Kidney epithelial cell (primary cell): Measurements from ENCODE around the gene PLEKHG2. TPM values are rescaled to one million over a fixed set of nuclear protein-coding genes. Genes with fewer than 3 reads are reported as not detected.
A peak's percentile ranks its signal among the peaks of the same experiment; 100 is the strongest.

ENCODE experiments used
- DNase-seq: peaks from one replicate; pipeline ENCODE4 v3.0.0-alpha.2; 2010; ENCODE audit warnings: low read depth
- H3K27me3 ChIP-seq: 2 replicates; pipeline ENCODE4 v1.6.0; 2011; ENCODE audit warnings: low read length; ENCODE audit not compliant: control insufficient read depth, insufficient read depth
- H3K36me3 ChIP-seq: 2 replicates; pipeline ENCODE4 v1.5.1; 2011; ENCODE audit warnings: low read length; ENCODE audit not compliant: control insufficient read depth, insufficient read depth
- H3K4me3 ChIP-seq: 2 replicates; pipeline ENCODE4 v1.5.1; 2011; ENCODE audit warnings: low read depth, mild to moderate bottlenecking, control low read depth, low read length
- CTCF ChIP-seq: IDR thresholded peaks from 2 replicates; pipeline ENCODE4 v1.5.1; 2011; ENCODE audit warnings: mild to moderate bottlenecking, moderate library complexity, low read length, control low read depth, inconsistent platforms; ENCODE audit not compliant: insufficient read depth, poor library complexity, severe bottlenecking
- total RNA-seq: library from RNA; depleted of rRNA; stranded (reverse); fragments of >200 nt; gene quantifications from 2 replicates; pipeline ENCODE4 v1.2.3, GENCODE V29; 2015

Gene PLEKHG2
- total RNA-seq, 1 donor from 2014 or later = 22.8 TPM

GRCh38 chr19:39411081-39411831 lies 1.2 kb upstream of the PLEKHG2 start:
- DNase-seq = no peak
- TF ChIP-seq CTCF = no peak
- H3K27me3 ChIP-seq = no peaks in the 10 kb centered on the region
- H3K4me3 ChIP-seq = no peak overlapping the region
- H3K36me3 ChIP-seq = peaks cover 1% of the 10 kb centered on the region

- Histone ChIP-seq H3K36me3 (peaks cover 1% of the 10 kb centered on the region), H3K4me3 (peak overlapping the region; percentile 11), H3K27me3 (no peaks in the 10 kb centered on the region)
- peak; percentile 86 for TF ChIP-seq CTCF
- DNase-seq = no peak
Measured at GRCh38 chr19:39411832-39412099, 703 bp upstream of the PLEKHG2 start.

- Histone ChIP-seq H3K36me3 (peaks cover 2% of the 10 kb centered on the region), H3K27me3 (no peaks in the 10 kb centered on the region), H3K4me3 (peak overlapping the region; percentile 96)
- no peak for TF ChIP-seq CTCF
- DNase-seq = no peak
Measured at GRCh38 chr19:39412867-39413271, 400 bp downstream of the PLEKHG2 start.

GRCh38 chr19:39413272-39413910 lies 922 bp downstream of the PLEKHG2 start:
- no peak for DNase-seq

GRCh38 chr19:39413911-39414608 lies 1.6 kb downstream of the PLEKHG2 start:
- peak; percentile 7 for TF ChIP-seq CTCF
- Histone ChIP-seq H3K4me3 (peak overlapping the region; percentile 96), H3K36me3 (peaks cover 5% of the 10 kb centered on the region), H3K27me3 (no peaks in the 10 kb centered on the region)
- no peak for DNase-seq

More at GRCh38 chr19:39413272-39413910, 922 bp downstream of the PLEKHG2 start:
- TF ChIP-seq CTCF = no peak
- peaks cover 1% of the 10 kb centered on the region for H3K36me3 ChIP-seq
- H3K4me3 ChIP-seq = peak overlapping the region; percentile 96
- no peaks in the 10 kb centered on the region for H3K27me3 ChIP-seq
